GM18858 (cell line): ENCODE measurements around the gene TRABD2B.

Source experiments
- ATAC-seq: cut with Tn5 transposase; IDR thresholded peaks from one replicate; pipeline ENCODE4 v1.9.1; 2021; ENCODE audit not compliant: unreplicated experiment

The TRABD2B gene

GRCh38 chr1:47837056-47837830 is 159.9 kb downstream of the TRABD2B start:
- no peak for ATAC-seq

GRCh38 chr1:47835409-47835808 is 161.8 kb downstream of the TRABD2B start:
- ATAC-seq: no peak

- ATAC-seq: no peak
Measured at GRCh38 chr1:47834326-47834725, 162.9 kb downstream of the TRABD2B start.

GRCh38 chr1:47830641-47831333 is 166.4 kb downstream of the TRABD2B start:
- no peak for ATAC-seq

- no peak for ATAC-seq
Measured at GRCh38 chr1:47830021-47830420, 167.2 kb downstream of the TRABD2B start.

DNA sequence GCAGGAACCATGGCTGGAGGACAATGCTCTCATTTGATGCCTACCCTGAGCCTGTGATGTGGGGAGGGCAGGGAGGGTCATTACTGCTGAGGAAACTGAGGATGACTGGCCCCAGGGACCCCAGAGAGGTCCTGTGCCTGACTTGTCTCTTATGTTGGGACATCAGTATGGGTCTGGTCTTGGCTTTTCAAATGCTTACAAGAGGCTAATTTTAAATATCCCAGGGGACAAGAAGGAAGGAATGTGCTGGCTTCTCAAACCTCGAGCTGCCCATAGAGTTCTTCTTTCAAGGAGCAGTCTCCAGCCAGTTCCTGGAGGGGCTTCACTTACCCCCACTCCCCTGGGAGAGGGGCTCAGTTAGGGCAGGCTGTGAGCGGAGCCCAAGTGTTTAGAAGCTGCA is 168.2 kb downstream of the TRABD2B start:
- ATAC-seq: no peak

- ATAC-seq: no peak
Measured at GRCh38 chr1:47827109-47827508, 170.1 kb downstream of the TRABD2B start.

DNA sequence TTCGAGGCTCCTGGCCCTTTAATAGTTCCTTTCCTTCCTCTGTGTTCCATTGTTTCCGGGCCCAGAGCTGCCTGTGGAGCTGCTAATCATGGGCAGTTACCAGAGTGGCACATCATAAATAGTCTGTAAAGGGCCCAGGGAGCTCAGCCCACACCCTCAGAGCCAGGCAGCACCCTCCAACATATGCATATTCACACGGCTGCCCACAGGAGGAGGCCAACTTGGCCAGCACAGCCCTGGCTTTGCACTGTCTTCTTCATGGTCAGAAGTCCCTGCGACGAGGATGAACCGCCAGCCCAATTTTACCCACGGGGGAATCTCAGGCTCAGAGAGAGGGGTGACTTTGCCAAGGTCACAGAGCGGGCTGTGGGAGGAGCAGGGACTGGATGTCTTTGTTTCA is 172.5 kb downstream of the TRABD2B start:
- no peak for ATAC-seq

GRCh38 chr1:47824297-47824696 is 172.9 kb downstream of the TRABD2B start:
- ATAC-seq: no peak

GRCh38 chr1:47823040-47823808 is 174.0 kb downstream of the TRABD2B start:
- no peak for ATAC-seq

- ATAC-seq: no peak
Measured at GRCh38 chr1:47821760-47822159, 175.4 kb downstream of the TRABD2B start.

- ATAC-seq: no peak
Measured at GRCh38 chr1:47819574-47819888, 177.7 kb downstream of the TRABD2B start.

GRCh38 chr1:47818682-47819573 is 178.3 kb downstream of the TRABD2B start:
- no peak for ATAC-seq

DNA sequence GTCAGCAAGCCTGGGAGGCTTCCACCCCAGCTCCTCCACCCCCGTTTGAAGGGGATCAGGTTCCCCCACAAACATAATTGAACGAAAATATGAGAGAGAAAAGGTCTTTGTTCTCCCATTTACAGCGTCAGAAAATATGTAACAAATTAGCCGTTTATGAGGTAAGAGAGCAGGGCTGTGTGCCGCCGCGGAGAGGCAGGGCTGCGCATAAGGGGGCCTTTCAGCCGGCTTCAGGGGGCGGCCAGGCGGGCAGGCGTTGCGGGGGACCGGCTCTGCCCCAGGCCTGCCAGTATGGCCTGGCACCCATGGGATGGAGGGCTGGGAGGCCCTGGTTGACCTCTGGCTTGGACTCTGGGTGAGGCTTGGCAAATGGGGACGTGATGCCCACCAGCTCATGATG is 179.3 kb downstream of the TRABD2B start:
- ATAC-seq: no peak

GRCh38 chr1:47816325-47817071 is 180.7 kb downstream of the TRABD2B start:
- no peak for ATAC-seq

GRCh38 chr1:47814612-47815395 is 182.4 kb downstream of the TRABD2B start:
- no peak for ATAC-seq

DNA sequence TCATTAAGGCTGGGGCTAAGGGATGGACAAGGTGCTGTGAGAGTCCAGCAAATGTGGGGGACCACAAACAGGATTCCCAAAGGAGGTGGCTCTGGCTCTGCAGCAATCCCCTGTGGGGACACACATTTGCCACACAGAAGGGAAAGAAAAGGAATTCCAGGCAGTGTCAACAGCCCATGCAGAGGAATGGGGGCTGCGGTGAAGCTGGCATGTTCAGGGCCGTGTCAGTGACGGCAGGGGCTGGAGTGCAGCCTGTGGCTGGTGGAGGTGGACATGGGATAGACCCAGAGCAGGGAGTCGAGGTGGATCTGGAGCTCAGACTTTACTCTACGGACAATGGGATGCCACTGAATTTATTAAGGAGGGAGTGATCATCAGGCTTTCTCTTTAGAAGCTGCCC is 183.2 kb downstream of the TRABD2B start:
- no peak for ATAC-seq

DNA sequence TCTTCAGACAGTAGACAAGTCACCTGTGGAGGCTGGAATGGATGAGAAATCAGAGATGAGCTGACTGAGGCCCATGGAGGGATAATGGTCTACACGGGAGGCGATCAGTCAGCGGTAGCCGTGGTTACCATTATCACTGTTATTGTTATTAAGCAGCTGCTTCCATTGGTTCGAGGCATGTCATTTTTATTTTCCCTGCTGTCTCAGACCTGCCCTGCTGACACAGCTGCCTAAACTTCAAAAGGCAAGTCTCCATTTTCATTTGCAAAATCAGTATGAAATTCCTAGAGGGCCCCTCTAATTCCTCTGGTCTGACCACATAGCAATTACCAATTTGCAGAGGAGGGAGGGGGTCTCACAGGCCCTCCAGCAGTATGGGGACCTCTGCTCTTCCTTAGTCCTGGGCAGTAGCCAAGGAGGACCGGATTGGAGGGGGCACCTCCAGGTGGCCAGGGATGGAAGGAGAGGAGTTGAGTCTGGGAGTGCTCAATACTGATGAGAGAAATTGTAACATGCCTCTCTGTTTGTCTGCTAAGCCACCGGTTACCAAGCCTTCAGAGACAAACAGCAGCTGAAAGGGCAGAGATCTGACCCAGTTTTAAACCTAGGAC is 184.2 kb downstream of the TRABD2B start:
- no peak for ATAC-seq
